Panc1 (cell line): ENCODE measurements around the gene CENPF. TPM values are rescaled to one million over a fixed set of nuclear protein-coding genes. Genes with fewer than 3 reads are reported as not detected.

ENCODE experiments used
- ATAC-seq: fragments of 200-7000 bp; cut with Tn5 transposase; 2 replicates; pipeline ENCODE4 v1.9.1; 2020; ENCODE audit warnings: mild to moderate bottlenecking, moderate library complexity
- BruUV-seq: library from RNA; stranded (reverse); fragments of 400-500 nt; replicated peaks from 2 replicates; lab custom pipeline; 2021; lab: Mats Ljungman, UMichigan
- CTCF ChIA-PET: fragments of 300-600 bp; sonication (Branson Sonifier 250); formaldehyde crosslinking; loops from one replicate; lab custom pipeline; 2022; ENCODE audit warnings: antibody characterized with exemption; lab: Charles Lee
- POLR2A ChIA-PET: fragments of 300-600 bp; sonication (Branson Sonifier 250); formaldehyde crosslinking; loops from one replicate; lab custom pipeline; 2022; ENCODE audit warnings: antibody characterized with exemption; lab: Charles Lee
- DNase-seq: peaks from one replicate; pipeline ENCODE4 v3.0.0-alpha.2; 2010; ENCODE audit warnings: low read depth, low spot score
- H3K27ac ChIP-seq: 2 replicates; pipeline ENCODE4 v1.5.1; 2011; ENCODE audit warnings: mild to moderate bottlenecking, low read length, inconsistent platforms
- H3K27me3 ChIP-seq: fragments of 200-500 bp; sonication (Bioruptor generic); 2 replicates; pipeline ENCODE4 v1.6.0; 2014; ENCODE audit warnings: low read length, inconsistent platforms; ENCODE audit not compliant: control insufficient read depth, insufficient read depth
- H3K36me3 ChIP-seq: fragments of 200-500 bp; sonication (Bioruptor generic); 2 replicates; pipeline ENCODE4 v1.5.1; 2014; ENCODE audit warnings: inconsistent platforms, mild to moderate bottlenecking, low read length, moderate library complexity; ENCODE audit not compliant: control insufficient read depth, insufficient read depth
- H3K4me1 ChIP-seq: 2 replicates; pipeline ENCODE4 v1.5.1; 2011; ENCODE audit warnings: inconsistent platforms, mild to moderate bottlenecking, low read length, moderate library complexity; ENCODE audit not compliant: control insufficient read depth, insufficient read depth
- H3K4me3 ChIP-seq, 2 experiments: 2 replicates each; pipeline ENCODE4 v1.5.1; 2011 to 2012; ENCODE audit warnings: low read depth in 2 of 2, low read length in 2 of 2, mild to moderate bottlenecking in 2 of 2, inconsistent platforms in 1 of 2, moderate library complexity in 1 of 2
- H3K9me3 ChIP-seq: fragments of 200-500 bp; sonication (Bioruptor generic); 2 replicates; pipeline ENCODE4 v1.5.1; 2014; ENCODE audit warnings: low read depth, mild to moderate bottlenecking, inconsistent platforms, low read length, moderate library complexity; ENCODE audit not compliant: control insufficient read depth, insufficient read depth
- CTCF ChIP-seq: fragments of 450-650 bp; IDR thresholded peaks from 2 replicates; pipeline ENCODE4 v1.5.1; 2017; ENCODE audit warnings: mild to moderate bottlenecking
- POLR2AphosphoS5 ChIP-seq: IDR thresholded peaks from 2 replicates; pipeline ENCODE4 v1.6.1; 2012; ENCODE audit warnings: mild to moderate bottlenecking, low read depth, low read length, moderate library complexity
- REST ChIP-seq, 2 experiments: IDR thresholded peaks; 2 replicates each; pipeline ENCODE4 v1.6.1; 2011 to 2012; ENCODE audit warnings: low read depth in 2 of 2, control low read depth in 1 of 2, low read length in 1 of 2, mild to moderate bottlenecking in 1 of 2, moderate library complexity in 1 of 2; ENCODE audit not compliant: insufficient read depth in 1 of 2
- SIN3A ChIP-seq: IDR thresholded peaks from 2 replicates; pipeline ENCODE4 v1.6.1; 2012; ENCODE audit warnings: low read depth, mild to moderate bottlenecking, low read length, moderate library complexity, borderline replicate concordance; ENCODE audit not compliant: insufficient read depth
- TCF7L2 ChIP-seq: IDR thresholded peaks from 2 replicates; pipeline ENCODE4 v1.6.1; 2011; ENCODE audit warnings: mild to moderate bottlenecking, low read depth, low read length, inconsistent platforms
- in situ Hi-C: cut with HindIII; loops from 2 replicates; pipeline ENCODE4 v1.10.0; 2016; ENCODE audit warnings: low sequenced_read_pairs, low pct_unique_long_range_greater_than_20kb
- intact Hi-C: fragments of 100-400 bp; cut with micrococcal nuclease; formaldehyde crosslinking; loops from one replicate; pipeline ENCODE4 v1.10.0; 2022; ENCODE audit not compliant: unreplicated experiment
- total RNA-seq: library from RNA; stranded (reverse); gene quantifications from one replicate; pipeline ENCODE4 v1.2.1, GENCODE V29; 2021; ENCODE audit not compliant: unreplicated experiment

Gene CENPF
- total RNA-seq, 1 experiment from 2014 or later = 156 TPM

GRCh38 chr1:214641214-214641895 is 38.4 kb downstream of the CENPF start:
- DNase-seq (no peak), ATAC-seq (no peak)
- Histone ChIP-seq H3K36me3 (peaks cover 90% of the 10 kb centered on the region), H3K9me3 (no peaks in the 10 kb centered on the region), H3K4me3 (no peak overlapping the region), H3K4me1 (no peaks in the 10 kb centered on the region), H3K27me3 (no peaks in the 10 kb centered on the region), H3K27ac (no peak overlapping the region)
- CTCF ChIA-PET = no interaction called here
- no TSS peak for BruUV-seq
- in situ Hi-C loops (no loop called here), intact Hi-C loops (no loop called here)
- POLR2A ChIA-PET = no interaction called here
- TF ChIP-seq CTCF = no peak
- TF ChIP-seq TCF7L2 = no peak
- no peak for TF ChIP-seq POLR2AphosphoS5
- TF ChIP-seq SIN3A = no peak
- TF ChIP-seq REST (IDR thresholded peaks at IDR 0.05; ENCODE audit: insufficient read depth in 1 of 2, low read depth in 2 of 2, low read length in 1 of 2) = no peak

GRCh38 chr1:214643030-214643429 is 40.0 kb downstream of the CENPF start:
- ATAC-seq = no peak
- POLR2A ChIA-PET = no interaction called here
- CTCF ChIA-PET = no interaction called here
- H3K4me1 ChIP-seq = no peaks in the 10 kb centered on the region
- DNase-seq = no peak
- BruUV-seq = no TSS peak
- no peak overlapping the region for H3K4me3 ChIP-seq
- no peaks in the 10 kb centered on the region for H3K27me3 ChIP-seq
- H3K36me3 ChIP-seq = peaks cover 91% of the 10 kb centered on the region
- H3K27ac ChIP-seq = no peak overlapping the region
- in situ Hi-C loops = no loop called here
- H3K9me3 ChIP-seq = no peaks in the 10 kb centered on the region
- TF ChIP-seq SIN3A (no peak), REST (IDR thresholded peaks at IDR 0.05; ENCODE audit: insufficient read depth in 1 of 2, low read depth in 2 of 2, low read length in 1 of 2) (no peak), POLR2AphosphoS5 (no peak), TCF7L2 (no peak), CTCF (no peak)
- intact Hi-C loops = no loop called here
